ENCODE data around the gene CLDN34.

GRCh38 chrX:10014462-10015354 is 47.5 kb downstream of the CLDN34 start:
- TF ChIP-seq CTCF (IDR thresholded peaks at IDR 0.05) (no peak), EZH2 (IDR thresholded peaks at IDR 0.05; ENCODE audit: borderline replicate concordance, insufficient read depth, low read depth, low read length, poor library complexity, severe bottlenecking) (no peak)
